Neural cell (in vitro differentiated cells): Measurements from ENCODE around the gene PTPRB. TPM values are rescaled to one million over a fixed set of nuclear protein-coding genes. Genes with fewer than 3 reads are reported as not detected.

ENCODE experiments used
- H2AFZ ChIP-seq: fragments of 200-600, 300-800 bp; sonication (generic), shearing (Covaris generic); 2 replicates; pipeline ENCODE4 v1.6.0; 2014; ENCODE audit warnings: low read depth, mild to moderate bottlenecking, antibody characterized with exemption, low read length, moderate library complexity
- H3F3A ChIP-seq: fragments of 200-600 bp; shearing (Covaris generic); 2 replicates; pipeline ENCODE4 v1.6.1; 2016; ENCODE audit warnings: mild to moderate bottlenecking, moderate library complexity, mixed read lengths, antibody characterized with exemption, low read length; ENCODE audit not compliant: insufficient read depth, poor library complexity, severe bottlenecking
- H3K27ac ChIP-seq: fragments of 200-600, 300-800 bp; sonication (generic), shearing (Covaris generic); 2 replicates; pipeline ENCODE4 v1.5.1; 2014; ENCODE audit warnings: mild to moderate bottlenecking, low read length, moderate library complexity
- H3K27me3 ChIP-seq: fragments of 300-800, 200-600 bp; sonication (generic), shearing (Covaris generic); 2 replicates; pipeline ENCODE4 v1.6.0; 2014; ENCODE audit warnings: mild to moderate bottlenecking, low read depth, low read length, moderate library complexity; ENCODE audit not compliant: insufficient read depth
- H3K36me3 ChIP-seq: fragments of 300-800, 200-600 bp; sonication (generic), shearing (Covaris generic); 2 replicates; pipeline ENCODE4 v1.5.1; 2014; ENCODE audit warnings: mild to moderate bottlenecking, antibody characterized with exemption, low read length, moderate library complexity; ENCODE audit not compliant: insufficient read depth
- H3K4me2 ChIP-seq: fragments of 300-800, 200-600 bp; sonication (generic), shearing (Covaris generic); 2 replicates; pipeline ENCODE4 v1.6.0; 2014; ENCODE audit warnings: mild to moderate bottlenecking, low read length
- H3K4me3 ChIP-seq: fragments of 300-800, 200-600 bp; sonication (generic), shearing (Covaris generic); 2 replicates; pipeline ENCODE4 v1.5.1; 2014; ENCODE audit warnings: mild to moderate bottlenecking, low read length, moderate library complexity
- H3K79me2 ChIP-seq: fragments of 200-600 bp; shearing (Covaris generic); replicated peaks from 2 replicates; pipeline ENCODE4 v1.6.0; 2014; ENCODE audit warnings: mild to moderate bottlenecking, low read length, moderate library complexity; ENCODE audit not compliant: insufficient read depth
- H3K9ac ChIP-seq: fragments of 300-800, 200-600 bp; sonication (generic), shearing (Covaris generic); 2 replicates; pipeline ENCODE4 v1.6.1; 2016; ENCODE audit warnings: mild to moderate bottlenecking, low read length, mixed read lengths
- H3K9me2 ChIP-seq: fragments of 200-600 bp; shearing (Covaris generic); 2 replicates; pipeline ENCODE4 v1.6.1; 2016; ENCODE audit warnings: mild to moderate bottlenecking, low read length, mixed read lengths; ENCODE audit not compliant: insufficient read depth
- H3K9me3 ChIP-seq: fragments of 200-600, 300-800 bp; sonication (generic), shearing (Covaris generic); 2 replicates; pipeline ENCODE4 v1.6.1; 2016; ENCODE audit warnings: mild to moderate bottlenecking, mixed run types, low read length, moderate library complexity, mixed read lengths
- H4K20me1 ChIP-seq: fragments of 200-600 bp; shearing (Covaris generic); 2 replicates; pipeline ENCODE4 v1.6.1; 2016; ENCODE audit warnings: mild to moderate bottlenecking, mixed run types; ENCODE audit not compliant: insufficient read depth
- CTCF ChIP-seq: fragments of 450-650 bp; IDR thresholded peaks from 2 replicates; pipeline ENCODE4 v1.5.1; 2014; ENCODE audit warnings: antibody characterized with exemption, mild to moderate bottlenecking, moderate library complexity; ENCODE audit not compliant: poor library complexity, severe bottlenecking
- EP300 ChIP-seq: fragments of 450-650 bp; conservative IDR thresholded peaks from 2 replicates; pipeline ENCODE4 v1.6.1; 2014; ENCODE audit warnings: antibody characterized with exemption, mild to moderate bottlenecking, moderate library complexity; ENCODE audit not compliant: poor library complexity, severe bottlenecking
- EZH2 ChIP-seq: fragments of 200-600, 300-800 bp; shearing (Covaris generic), sonication (generic); IDR thresholded peaks from 2 replicates; pipeline ENCODE4 v1.6.1; 2014; ENCODE audit warnings: antibody characterized with exemption, low read length, borderline replicate concordance, mild to moderate bottlenecking; ENCODE audit not compliant: insufficient read depth, poor library complexity, severe bottlenecking
- MXI1 ChIP-seq: fragments of 450-650 bp; conservative IDR thresholded peaks from 2 replicates; pipeline ENCODE4 v1.6.1; 2014; ENCODE audit warnings: antibody characterized with exemption, mild to moderate bottlenecking; ENCODE audit not compliant: poor library complexity, severe bottlenecking
- POLR2AphosphoS5 ChIP-seq: IDR thresholded peaks from 2 replicates; pipeline ENCODE4 v1.6.1; 2012
- RAD21 ChIP-seq: fragments of 450-650 bp; conservative IDR thresholded peaks from 2 replicates; pipeline ENCODE4 v1.6.1; 2014; ENCODE audit warnings: antibody characterized with exemption, mild to moderate bottlenecking, moderate library complexity
- REST ChIP-seq: IDR thresholded peaks from 2 replicates; pipeline ENCODE4 v1.6.1; 2012; ENCODE audit warnings: borderline replicate concordance
- SMC3 ChIP-seq: fragments of 450-650 bp; conservative IDR thresholded peaks from 2 replicates; pipeline ENCODE4 v1.6.1; 2014; ENCODE audit warnings: antibody characterized with exemption, mild to moderate bottlenecking, moderate library complexity; ENCODE audit not compliant: poor library complexity
- TAF1 ChIP-seq: IDR thresholded peaks from 2 replicates; pipeline ENCODE4 v1.6.1; 2012; ENCODE audit warnings: low read depth
- polyA plus RNA-seq: library from polyadenylated mRNA; depleted of rRNA; stranded (reverse); fragments of >200 nt; gene quantifications from 2 replicates; pipeline ENCODE4 v1.2.3, GENCODE V29; 2014

PTPRB gene
- polyA plus RNA-seq, 1 donor from 2014 or later, result 0.26 TPM

- Histone ChIP-seq H3K9ac (no peak overlapping the region), H3K4me3 (no peak overlapping the region), H3K27ac (no peak overlapping the region), H3K9me2 (no peaks in the 10 kb centered on the region), H2AFZ (no peak overlapping the region), H4K20me1 (no peaks in the 10 kb centered on the region), H3K36me3 (no peaks in the 10 kb centered on the region), H3K4me2 (no peak overlapping the region), H3F3A (no peaks in the 10 kb centered on the region), H3K79me2 (no peaks in the 10 kb centered on the region), H3K27me3 (no peaks in the 10 kb centered on the region), H3K9me3 (peaks cover 3% of the 10 kb centered on the region)
- no peak for TF ChIP-seq MXI1
- TF ChIP-seq REST, result no peak
- TF ChIP-seq EP300, result no peak
- no peak for TF ChIP-seq POLR2AphosphoS5
- no peak for TF ChIP-seq RAD21
- no peak for TF ChIP-seq CTCF
Observed at GRCh38 chr12:70468741-70469140, 168.5 kb downstream of the PTPRB start.

GRCh38 chr12:70467918-70468733 is 169.1 kb downstream of the PTPRB start:
- Histone ChIP-seq H3K9ac (no peak overlapping the region), H3K4me2 (no peak overlapping the region), H3K9me2 (no peaks in the 10 kb centered on the region), H3K27ac (no peak overlapping the region), H3K4me3 (no peak overlapping the region), H3F3A (no peaks in the 10 kb centered on the region), H3K9me3 (peaks cover 7% of the 10 kb centered on the region), H3K36me3 (no peaks in the 10 kb centered on the region), H4K20me1 (no peaks in the 10 kb centered on the region), H2AFZ (no peak overlapping the region), H3K27me3 (no peaks in the 10 kb centered on the region), H3K79me2 (no peaks in the 10 kb centered on the region)
- no peak for TF ChIP-seq SMC3
- no peak for TF ChIP-seq EP300
- no peak for TF ChIP-seq EZH2
- TF ChIP-seq POLR2AphosphoS5, result no peak
- no peak for TF ChIP-seq MXI1
- TF ChIP-seq TAF1, result no peak
- TF ChIP-seq RAD21, result no peak
- no peak for TF ChIP-seq CTCF
